ENCODE measurements around the gene ALCAM. TPM values are rescaled to one million over a fixed set of nuclear protein-coding genes. Genes with fewer than 3 reads are reported as not detected.

ALCAM gene
- total RNA-seq, 1 experiment from 2014 or later = 0.41 TPM

- Histone ChIP-seq H3K9me3 (no peaks in the 10 kb centered on the region), H3K36me3 (ENCODE audit: control insufficient read depth, insufficient read depth, low read length) (no peaks in the 10 kb centered on the region), H3K4me1 (no peaks in the 10 kb centered on the region), H3K27me3 (replicated peaks; ENCODE audit: control insufficient read depth, insufficient read depth, low read length) (no peaks in the 10 kb centered on the region), H3K4me3 (ENCODE audit: low read depth, low read length) (no peak overlapping the region)
- H3K36me3 Mint-ChIP-seq (ENCODE audit: insufficient read depth, unreplicated experiment) = no peaks in the 10 kb centered on the region
- no peaks in the 10 kb centered on the region for H3K4me1 Mint-ChIP-seq (ENCODE audit: low read depth, unreplicated experiment)
- no peaks in the 10 kb centered on the region for H3K9me3 Mint-ChIP-seq (ENCODE audit: unreplicated experiment)
- no peaks in the 10 kb centered on the region for H3K27me3 Mint-ChIP-seq (ENCODE audit: insufficient read depth, unreplicated experiment)
- intact Hi-C loops (cut with micrococcal nuclease; ENCODE audit: unreplicated experiment) = no loop called here
- DNase-seq = no peak
- no peak overlapping the region for H3K27ac Mint-ChIP-seq (ENCODE audit: unreplicated experiment)
- ChIA-PET CTCF (no interaction called here), POLR2A (no interaction called here)
- no TSS peak for BruUV-seq (replicated peaks)
- no peak overlapping the region for H3K4me3 Mint-ChIP-seq (ENCODE audit: unreplicated experiment)
- no peak for TF ChIP-seq CTCF (IDR thresholded peaks at IDR 0.05; ENCODE audit: insufficient read depth in 1 of 2, low read depth in 1 of 2, low read length in 1 of 2, severe bottlenecking in 1 of 2, unreplicated experiment in 1 of 2)
Observed at GRCh38 chr3:105423397-105423796, 56.7 kb downstream of the ALCAM start.

- no peak overlapping the region for H3K27ac Mint-ChIP-seq (ENCODE audit: unreplicated experiment)
- H3K4me3 Mint-ChIP-seq (ENCODE audit: unreplicated experiment) = no peak overlapping the region
- Histone ChIP-seq H3K4me3 (ENCODE audit: low read depth, low read length) (no peak overlapping the region), H3K9me3 (no peaks in the 10 kb centered on the region), H3K27me3 (replicated peaks; ENCODE audit: control insufficient read depth, insufficient read depth, low read length) (no peaks in the 10 kb centered on the region), H3K4me1 (no peaks in the 10 kb centered on the region), H3K36me3 (ENCODE audit: control insufficient read depth, insufficient read depth, low read length) (no peaks in the 10 kb centered on the region)
- no peaks in the 10 kb centered on the region for H3K9me3 Mint-ChIP-seq (ENCODE audit: unreplicated experiment)
- DNase-seq = no peak
- H3K4me1 Mint-ChIP-seq (ENCODE audit: low read depth, unreplicated experiment) = no peaks in the 10 kb centered on the region
- no TSS peak for BruUV-seq (replicated peaks)
- intact Hi-C loops (cut with micrococcal nuclease; ENCODE audit: unreplicated experiment) = no loop called here
- ChIA-PET POLR2A (no interaction called here), CTCF (no interaction called here)
- H3K36me3 Mint-ChIP-seq (ENCODE audit: insufficient read depth, unreplicated experiment) = no peaks in the 10 kb centered on the region
- H3K27me3 Mint-ChIP-seq (ENCODE audit: insufficient read depth, unreplicated experiment) = no peaks in the 10 kb centered on the region
- TF ChIP-seq CTCF (IDR thresholded peaks at IDR 0.05; ENCODE audit: insufficient read depth in 1 of 2, low read depth in 1 of 2, low read length in 1 of 2, severe bottlenecking in 1 of 2, unreplicated experiment in 1 of 2) = no peak
Observed at GRCh38 chr3:105424412-105425152, 57.9 kb downstream of the ALCAM start.

GRCh38 chr3:105425153-105425502, 58.4 kb downstream of the ALCAM start:
- no peaks in the 10 kb centered on the region for H3K36me3 ChIP-seq (ENCODE audit: control insufficient read depth, insufficient read depth, low read length)
- no peak for TF ChIP-seq CTCF (IDR thresholded peaks at IDR 0.05; ENCODE audit: insufficient read depth in 1 of 2, low read depth in 1 of 2, low read length in 1 of 2, severe bottlenecking in 1 of 2, unreplicated experiment in 1 of 2)
- no peaks in the 10 kb centered on the region for H3K36me3 Mint-ChIP-seq (ENCODE audit: insufficient read depth, unreplicated experiment)
- no peaks in the 10 kb centered on the region for H3K4me1 Mint-ChIP-seq (ENCODE audit: low read depth, unreplicated experiment)
- no peak overlapping the region for H3K4me3 ChIP-seq (ENCODE audit: low read depth, low read length)
- no peaks in the 10 kb centered on the region for H3K9me3 Mint-ChIP-seq (ENCODE audit: unreplicated experiment)
- H3K27me3 Mint-ChIP-seq (ENCODE audit: insufficient read depth, unreplicated experiment) = no peaks in the 10 kb centered on the region
- ChIA-PET POLR2A (no interaction called here), CTCF (no interaction called here)
- H3K4me3 Mint-ChIP-seq (ENCODE audit: unreplicated experiment) = no peak overlapping the region
- H3K27ac Mint-ChIP-seq (ENCODE audit: unreplicated experiment) = no peak overlapping the region
- BruUV-seq (replicated peaks) = no TSS peak
- no peaks in the 10 kb centered on the region for H3K27me3 ChIP-seq (replicated peaks; ENCODE audit: control insufficient read depth, insufficient read depth, low read length)
- no peak for DNase-seq
- intact Hi-C loops (cut with micrococcal nuclease; ENCODE audit: unreplicated experiment) = no loop called here
- no peaks in the 10 kb centered on the region for H3K4me1 ChIP-seq
- no peaks in the 10 kb centered on the region for H3K9me3 ChIP-seq
